IMR-90 (cell line): Measurements from ENCODE around the gene PSPN. TPM values are rescaled to one million over a fixed set of nuclear protein-coding genes. Genes with fewer than 3 reads are reported as not detected.

Source experiments
- ATAC-seq: fragments of 200-7000 bp; cut with Tn5 transposase; 2 replicates; pipeline ENCODE4 v1.9.1; 2020; ENCODE audit warnings: low read depth, mild to moderate bottlenecking, moderate library complexity
- BruUV-seq: library from RNA; stranded (reverse); fragments of 400-500 nt; replicated peaks from 2 replicates; lab custom pipeline; 2021; lab: Mats Ljungman, UMichigan
- CTCF ChIA-PET: fragments of 300-600 bp; formaldehyde crosslinking; extraction: SDS; loops from one replicate; lab custom pipeline; 2021; ENCODE audit warnings: antibody characterized with exemption; lab: Yijun Ruan, JAX
- POLR2A ChIA-PET: fragments of 300-600 bp; sonication (Branson Sonifier 250); formaldehyde crosslinking; loops from one replicate; lab custom pipeline; 2022; ENCODE audit warnings: antibody characterized with exemption; ENCODE audit not compliant: unreplicated experiment; lab: Charles Lee
- DNase-seq: peaks from one replicate; pipeline ENCODE4 v3.0.0; 2013
- H2AFZ ChIP-seq: replicated peaks from 2 replicates; pipeline ENCODE3; 2013; ENCODE audit warnings: low read length, mild to moderate bottlenecking; ENCODE audit not compliant: poor library complexity
- H2AK5ac ChIP-seq: 2 replicates; pipeline ENCODE4 v1.6.1; 2013; ENCODE audit warnings: low read depth, low read length, inconsistent platforms
- H2AK9ac ChIP-seq: replicated peaks from 2 replicates; pipeline ENCODE3; 2013; ENCODE audit warnings: mild to moderate bottlenecking, low read depth, low read length, moderate library complexity; ENCODE audit not compliant: poor library complexity
- H2BK120ac ChIP-seq: 2 replicates; pipeline ENCODE4 v1.6.1; 2013; ENCODE audit warnings: low read depth, low read length, inconsistent platforms
- H2BK15ac ChIP-seq: 3 replicates; pipeline ENCODE4 v1.6.1; 2013; ENCODE audit warnings: low read depth, low read length, inconsistent platforms
- H2BK20ac ChIP-seq: 2 replicates; pipeline ENCODE4 v1.6.1; 2013; ENCODE audit warnings: low read depth, mild to moderate bottlenecking, inconsistent platforms, low read length, moderate library complexity
- H2BK5ac ChIP-seq: 2 replicates; pipeline ENCODE4 v1.6.1; 2013; ENCODE audit warnings: mild to moderate bottlenecking, low read depth, low read length, inconsistent platforms; ENCODE audit not compliant: poor library complexity, severe bottlenecking
- H3K14ac ChIP-seq: replicated peaks from 2 replicates; pipeline ENCODE4 v1.6.1; 2013; ENCODE audit warnings: low read depth, low read length, inconsistent platforms
- H3K18ac ChIP-seq: 2 replicates; pipeline ENCODE4 v1.6.1; 2013; ENCODE audit warnings: low read depth, low read length, control low read depth
- H3K23ac ChIP-seq: 2 replicates; pipeline ENCODE4 v1.6.1; 2013; ENCODE audit warnings: low read depth, low read length, inconsistent platforms
- H3K27ac ChIP-seq: 2 replicates; pipeline ENCODE4 v1.5.1; 2013; ENCODE audit warnings: mild to moderate bottlenecking, control low read depth, low read length; ENCODE audit not compliant: insufficient read depth
- H3K27me3 ChIP-seq: 2 replicates; pipeline ENCODE4 v1.6.1; 2013; ENCODE audit warnings: low read length; ENCODE audit not compliant: control insufficient read depth, insufficient read depth
- H3K36me3 ChIP-seq: 2 replicates; pipeline ENCODE4 v1.6.1; 2013; ENCODE audit warnings: low read length, mixed read lengths; ENCODE audit not compliant: control insufficient read depth, insufficient read depth
- H3K4ac ChIP-seq: 2 replicates; pipeline ENCODE4 v1.6.1; 2013; ENCODE audit warnings: low read depth, low read length, inconsistent platforms
- H3K4me1 ChIP-seq: 2 replicates; pipeline ENCODE4 v1.6.1; 2013; ENCODE audit warnings: low read length, mixed read lengths; ENCODE audit not compliant: control insufficient read depth, insufficient read depth
- H3K4me2 ChIP-seq: 2 replicates; pipeline ENCODE4 v1.6.1; 2013; ENCODE audit warnings: low read depth, mild to moderate bottlenecking, control low read depth, low read length, moderate library complexity
- H3K4me3 ChIP-seq: 2 replicates; pipeline ENCODE4 v1.5.1; 2013; ENCODE audit warnings: low read depth, mild to moderate bottlenecking, control low read depth, low read length, moderate library complexity; ENCODE audit not compliant: insufficient read depth
- H3K56ac ChIP-seq: 2 replicates; pipeline ENCODE4 v1.6.1; 2013; ENCODE audit warnings: low read length, inconsistent platforms; ENCODE audit not compliant: insufficient read depth; ENCODE audit errors: extremely low read depth
- H3K79me1 ChIP-seq, 2 experiments: 2 replicates each; pipeline ENCODE4 v1.6.1; 2013; ENCODE audit warnings: low read length in 2 of 2, inconsistent platforms in 1 of 2, low read depth in 1 of 2
- H3K9ac ChIP-seq: 2 replicates; pipeline ENCODE4 v1.6.1; 2013; ENCODE audit warnings: low read depth, low read length, control low read depth
- H3K9me1 ChIP-seq: 2 replicates; pipeline ENCODE4 v1.6.1; 2013; ENCODE audit warnings: low read length, inconsistent platforms; ENCODE audit not compliant: insufficient read depth
- H3K9me3 ChIP-seq: 2 replicates; pipeline ENCODE4 v1.6.1; 2013; ENCODE audit warnings: low read length; ENCODE audit not compliant: control insufficient read depth, insufficient read depth
- H4K20me1 ChIP-seq: 2 replicates; pipeline ENCODE4 v1.6.1; 2013; ENCODE audit warnings: low read length, inconsistent platforms; ENCODE audit not compliant: insufficient read depth
- H4K5ac ChIP-seq: 2 replicates; pipeline ENCODE4 v1.6.1; 2013; ENCODE audit warnings: mild to moderate bottlenecking, low read depth, low read length, control low read depth
- H4K8ac ChIP-seq, 2 experiments: 2 replicates each; pipeline ENCODE4 v1.6.1; 2013; ENCODE audit warnings: low read depth in 2 of 2, low read length in 2 of 2, control low read depth in 1 of 2, inconsistent platforms in 1 of 2
- H4K91ac ChIP-seq: 2 replicates; pipeline ENCODE4 v1.6.1; 2013; ENCODE audit warnings: low read depth, low read length, inconsistent platforms; ENCODE audit not compliant: insufficient read depth
- CEBPB ChIP-seq: IDR thresholded peaks from 2 replicates; pipeline ENCODE4 v1.6.1; 2012; ENCODE audit warnings: low read depth, low read length, improper control_type of control experiment
- CHD1 ChIP-seq: IDR thresholded peaks from 2 replicates; pipeline ENCODE4 v1.6.1; 2012; ENCODE audit warnings: low read depth, low read length, improper control_type of control experiment
- ELK1 ChIP-seq: fragments of 150-350 bp; IDR thresholded peaks from 2 replicates; pipeline ENCODE4 v1.6.1; 2016; ENCODE audit warnings: low read depth, mild to moderate bottlenecking, low read length, moderate library complexity, borderline replicate concordance
- FOS ChIP-seq: fragments of 150-350 bp; IDR thresholded peaks from 2 replicates; pipeline ENCODE4 v1.6.1; 2016; ENCODE audit warnings: low read depth, low read length
- MAZ ChIP-seq: IDR thresholded peaks from 2 replicates; pipeline ENCODE4 v1.6.1; 2012; ENCODE audit warnings: low read depth, mild to moderate bottlenecking, low read length, improper control_type of control experiment, moderate library complexity, borderline replicate concordance
- MXI1 ChIP-seq: IDR thresholded peaks from 2 replicates; pipeline ENCODE4 v1.6.1; 2012; ENCODE audit warnings: low read depth, mild to moderate bottlenecking, low read length, moderate library complexity, borderline replicate concordance
- POLR2A ChIP-seq: IDR thresholded peaks from 2 replicates; pipeline ENCODE4 v1.6.1; 2012; ENCODE audit warnings: mild to moderate bottlenecking, low read depth, low read length
- RAD21 ChIP-seq: IDR thresholded peaks from 2 replicates; pipeline ENCODE4 v1.6.1; 2012; ENCODE audit warnings: low read length, improper control_type of control experiment
- RCOR1 ChIP-seq: IDR thresholded peaks from 2 replicates; pipeline ENCODE4 v1.6.1; 2012; ENCODE audit warnings: mild to moderate bottlenecking, low read length, improper control_type of control experiment; ENCODE audit not compliant: insufficient replicate concordance
- SMC3 ChIP-seq: fragments of 150-350 bp; IDR thresholded peaks from 2 replicates; pipeline ENCODE4 v1.6.1; 2016; ENCODE audit warnings: low read depth, mild to moderate bottlenecking, antibody characterized with exemption, low read length, moderate library complexity
- USF2 ChIP-seq: fragments of 150-350 bp; IDR thresholded peaks from 2 replicates; pipeline ENCODE4 v1.6.1; 2017; ENCODE audit warnings: mild to moderate bottlenecking, antibody characterized with exemption, low read length, low read depth
- WGBS, 2 experiments: methylation state at CpG; one replicate each; pipeline versions ENCODE4 v1.1.5 to v1.1.7; 2013; ENCODE audit warnings: missing lambda C conversion rate in 2 of 2; ENCODE audit not compliant: insufficient read length in 1 of 2; ENCODE audit errors: extremely low coverage in 2 of 2; 5-methylcytosine and 5-hydroxymethylcytosine counted together
- dilution Hi-C: fragments of 300-500 bp; cut with HindIII; formaldehyde crosslinking; loops from one replicate; pipeline ENCODE4 v1.14.3; 2018; ENCODE audit warnings: low sequenced_read_pairs; ENCODE audit not compliant: unreplicated experiment
- in situ Hi-C: fragments of 300-500 bp; cut with MboI; formaldehyde crosslinking; loops from 3 replicates; pipeline ENCODE4 v1.14.3; 2019; ENCODE audit warnings: low sequenced_read_pairs, inconsistent platforms, mixed read lengths
- intact Hi-C: fragments of 100-400 bp; cut with micrococcal nuclease; formaldehyde crosslinking; loops from 2 replicates; pipeline ENCODE4 v1.10.0; 2022
- polyA plus RNA-seq, 3 experiments: library from polyadenylated mRNA; depleted of rRNA; stranded (reverse); fragments of >200 nt; gene quantifications; 2 replicates each; pipeline ENCODE4 v1.2.3, GENCODE V29; 2012; ENCODE audit warnings: low replicate concordance in 1 of 3
- total RNA-seq: library from RNA; depleted of rRNA; stranded (reverse); fragments of >200 nt; gene quantifications from 2 replicates; pipeline ENCODE4 v1.2.3, GENCODE V29; 2012
- TF ChIP-seq, protein P1 (sequence below): conservative IDR thresholded peaks from 2 replicates; pipeline ENCODE4 v1.5.1; 2012; ENCODE audit warnings: mild to moderate bottlenecking, low read depth, low read length, improper control_type of control experiment

The PSPN gene
- total and polyA plus RNA-seq, 2 of the 4 experiments (the other 2 are of a cell fraction) = 0.34 to 0.54 TPM

DNA sequence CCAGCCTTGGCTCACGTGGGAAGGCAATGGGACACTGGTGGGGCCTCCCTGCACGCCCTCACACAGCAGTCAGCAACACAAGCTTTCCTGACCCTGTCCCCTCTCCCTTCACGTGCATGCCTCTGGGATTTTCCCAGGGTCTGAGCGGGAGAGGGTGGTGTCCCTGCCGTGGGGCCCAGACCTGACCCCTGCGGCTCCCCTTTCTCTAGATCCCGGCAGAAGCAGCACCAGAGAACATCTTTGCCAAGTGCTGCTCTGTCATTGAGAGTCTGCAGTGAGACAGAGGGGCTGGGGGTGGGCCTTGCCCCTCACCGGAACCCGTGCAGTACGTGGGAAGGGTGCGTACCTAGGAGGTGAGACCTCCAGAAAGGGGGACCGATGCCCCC is 36.3 kb upstream of the PSPN start:
- no peaks in the 10 kb centered on the region for H3K27me3 ChIP-seq
- no peak overlapping the region for H2AFZ ChIP-seq
- BruUV-seq = no TSS peak
- in situ Hi-C loops = no loop called here
- H3K79me1 ChIP-seq = no peaks in the 10 kb centered on the region
- no peak overlapping the region for H4K8ac ChIP-seq
- H4K91ac ChIP-seq = no peak overlapping the region
- H4K20me1 ChIP-seq = no peaks in the 10 kb centered on the region; the same call in 1 of the 2 replicates
- H2BK120ac ChIP-seq = no peak overlapping the region
- H3K18ac ChIP-seq = no peak overlapping the region
- H2AK9ac ChIP-seq = peak overlapping the region; percentile 3
- no peaks in the 10 kb centered on the region for H3K9me3 ChIP-seq
- H3K9ac ChIP-seq = no peak overlapping the region
- no peak for ATAC-seq
- H3K14ac ChIP-seq = no peak overlapping the region
- H3K27ac ChIP-seq = no peak overlapping the region
- intact Hi-C loops = loop anchor here (10.0 kb wide), 1 partner anchor 367 kb away; no protein-coding TSS in a partner anchor
- WGBS, 2 experiments = 90% methylated on average over 4 of the region's 12 CpGs; no CpG with 5 or more reads in 1 of the 2 experiments
- H3K4me2 ChIP-seq = no peak overlapping the region
- no peak overlapping the region for H3K4ac ChIP-seq
- H2BK20ac ChIP-seq = no peak overlapping the region
- CTCF ChIA-PET = no interaction called here
- H3K36me3 ChIP-seq = peaks cover 37% of the 10 kb centered on the region
- no peak for DNase-seq
- TF ChIP-seq MAZ = no peak
- no peak for TF ChIP-seq SMC3
- TF ChIP-seq RCOR1 = no peak
- no peak for TF ChIP-seq CEBPB
- TF ChIP-seq USF2 = no peak
- TF ChIP-seq FOS = no peak
- TF ChIP-seq, protein P1, sequence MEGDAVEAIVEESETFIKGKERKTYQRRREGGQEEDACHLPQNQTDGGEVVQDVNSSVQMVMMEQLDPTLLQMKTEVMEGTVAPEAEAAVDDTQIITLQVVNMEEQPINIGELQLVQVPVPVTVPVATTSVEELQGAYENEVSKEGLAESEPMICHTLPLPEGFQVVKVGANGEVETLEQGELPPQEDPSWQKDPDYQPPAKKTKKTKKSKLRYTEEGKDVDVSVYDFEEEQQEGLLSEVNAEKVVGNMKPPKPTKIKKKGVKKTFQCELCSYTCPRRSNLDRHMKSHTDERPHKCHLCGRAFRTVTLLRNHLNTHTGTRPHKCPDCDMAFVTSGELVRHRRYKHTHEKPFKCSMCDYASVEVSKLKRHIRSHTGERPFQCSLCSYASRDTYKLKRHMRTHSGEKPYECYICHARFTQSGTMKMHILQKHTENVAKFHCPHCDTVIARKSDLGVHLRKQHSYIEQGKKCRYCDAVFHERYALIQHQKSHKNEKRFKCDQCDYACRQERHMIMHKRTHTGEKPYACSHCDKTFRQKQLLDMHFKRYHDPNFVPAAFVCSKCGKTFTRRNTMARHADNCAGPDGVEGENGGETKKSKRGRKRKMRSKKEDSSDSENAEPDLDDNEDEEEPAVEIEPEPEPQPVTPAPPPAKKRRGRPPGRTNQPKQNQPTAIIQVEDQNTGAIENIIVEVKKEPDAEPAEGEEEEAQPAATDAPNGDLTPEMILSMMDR = no peak
- TF ChIP-seq MXI1 = no peak
- TF ChIP-seq CHD1 = no peak
- no peak for TF ChIP-seq RAD21
- no peak for TF ChIP-seq ELK1
- TF ChIP-seq POLR2A = no peak
- no peak overlapping the region for H2BK5ac ChIP-seq
- no peaks in the 10 kb centered on the region for H3K4me1 ChIP-seq
- dilution Hi-C loops = no loop called here
- H3K56ac ChIP-seq = no peak overlapping the region
- no peaks in the 10 kb centered on the region; the same call in 1 of the 2 replicates for H3K9me1 ChIP-seq
- H2AK5ac ChIP-seq = no peak overlapping the region
- no peak overlapping the region for H2BK15ac ChIP-seq
- POLR2A ChIA-PET = no interaction called here
- H3K23ac ChIP-seq = no peak overlapping the region
- no peak overlapping the region for H3K4me3 ChIP-seq
- no peak overlapping the region for H4K5ac ChIP-seq
